Stimulated activated naive CD4-positive, alpha-beta T cell treated with Interleukin-2 at 50 U/mL for 16 hours (primary cell): ENCODE results near the gene DBN1.

Source experiments
- DNase-seq: peaks from one replicate; lab custom pipeline; 2025; lab: John Stamatoyannopoulos, UW

DBN1 gene

DNA sequence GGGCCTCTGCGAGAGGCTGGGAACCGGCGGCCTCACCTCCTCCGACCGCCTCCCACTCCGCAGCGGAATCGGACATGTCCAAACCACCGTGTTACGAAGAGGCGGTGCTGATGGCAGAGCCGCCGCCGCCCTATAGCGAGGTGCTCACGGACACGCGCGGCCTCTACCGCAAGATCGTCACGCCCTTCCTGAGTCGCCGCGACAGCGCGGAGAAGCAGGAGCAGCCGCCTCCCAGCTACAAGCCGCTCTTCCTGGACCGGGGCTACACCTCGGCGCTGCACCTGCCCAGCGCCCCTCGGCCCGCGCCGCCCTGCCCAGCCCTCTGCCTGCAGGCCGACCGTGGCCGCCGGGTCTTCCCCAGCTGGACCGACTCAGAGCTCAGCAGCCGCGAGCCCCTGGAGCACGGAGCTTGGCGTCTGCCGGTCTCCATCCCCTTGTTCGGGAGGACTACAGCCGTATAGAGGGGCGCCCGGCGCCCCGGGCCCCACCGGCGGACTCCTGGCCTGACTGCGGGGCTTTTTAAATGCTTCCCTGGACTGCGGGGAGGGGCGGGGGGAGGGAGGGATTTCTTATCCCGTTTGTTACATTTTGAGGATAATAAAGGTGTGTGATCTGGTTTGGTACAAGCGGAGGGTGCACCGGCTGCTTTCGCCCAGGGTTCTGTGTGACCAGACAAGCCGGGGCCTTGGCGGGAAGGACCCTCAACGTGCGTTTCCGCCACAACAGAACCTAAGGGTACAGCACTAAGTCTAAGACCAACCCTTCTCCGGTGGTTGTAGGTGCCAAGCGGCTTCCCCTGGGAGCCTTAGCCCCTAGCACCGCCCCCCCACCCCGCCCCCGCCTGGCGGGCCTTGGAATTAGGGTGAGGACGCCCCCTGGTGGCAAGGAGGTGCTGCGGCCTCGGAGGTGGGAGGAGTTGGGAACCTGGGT lies 17.5 kb downstream of the DBN1 start:
- DNase-seq: peak; percentile 91

DNA sequence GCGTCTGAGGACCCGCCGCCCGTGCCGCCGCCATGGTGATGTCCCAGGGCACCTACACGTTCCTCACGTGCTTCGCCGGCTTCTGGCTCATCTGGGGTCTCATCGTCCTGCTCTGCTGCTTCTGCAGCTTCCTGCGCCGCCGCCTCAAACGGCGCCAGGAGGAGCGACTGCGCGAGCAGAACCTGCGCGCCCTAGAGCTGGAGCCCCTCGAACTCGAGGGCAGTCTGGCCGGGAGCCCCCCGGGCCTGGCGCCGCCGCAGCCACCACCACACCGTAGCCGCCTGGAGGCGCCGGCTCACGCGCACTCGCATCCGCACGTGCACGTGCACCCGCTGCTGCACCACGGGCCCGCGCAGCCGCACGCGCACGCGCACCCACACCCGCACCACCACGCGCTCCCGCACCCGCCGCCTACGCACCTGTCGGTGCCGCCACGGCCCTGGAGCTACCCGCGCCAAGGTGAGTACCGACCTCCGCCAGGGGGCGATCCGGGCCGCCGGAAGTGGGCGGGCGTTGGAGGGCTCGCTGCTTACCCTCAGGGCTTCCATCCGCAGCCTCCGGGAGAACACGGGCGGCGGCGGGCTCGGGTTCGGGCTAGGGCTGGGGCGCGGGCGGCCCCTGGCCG lies 18.3 kb downstream of the DBN1 start:
- peak; percentile 88 for DNase-seq

DNA sequence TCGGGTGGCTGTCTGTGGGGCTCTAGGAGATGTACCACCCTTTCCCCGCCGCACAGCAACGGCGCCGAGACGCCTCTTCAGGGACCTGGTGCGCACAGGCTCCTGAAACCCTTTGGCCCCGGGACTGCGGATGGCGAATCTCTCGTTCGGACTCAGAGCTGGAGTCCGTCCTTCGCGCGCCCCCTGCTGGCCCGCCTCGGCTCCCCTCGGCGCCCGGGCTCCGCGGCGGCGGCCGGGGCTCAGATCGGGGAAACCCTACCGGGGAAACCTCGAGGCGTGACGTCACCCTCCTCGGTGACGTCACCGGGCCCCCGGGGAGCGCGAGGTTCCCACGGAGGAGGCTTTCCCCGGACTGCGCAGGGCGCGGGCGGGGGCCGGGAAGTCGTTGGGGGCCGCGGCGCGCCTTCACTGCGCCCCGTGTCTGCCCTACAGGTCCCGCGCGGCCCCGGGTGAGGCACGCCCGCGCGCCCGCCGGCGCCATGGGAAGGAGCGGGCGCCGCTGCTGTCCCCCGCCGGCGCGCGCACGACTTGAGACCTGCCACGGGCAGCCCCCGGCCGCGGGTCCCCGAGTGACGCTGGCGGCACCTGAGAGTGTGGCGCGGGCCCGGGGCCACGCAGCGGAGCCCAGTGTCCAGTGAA lies 18.9 kb downstream of the DBN1 start:
- peak; percentile 87 for DNase-seq

DNA sequence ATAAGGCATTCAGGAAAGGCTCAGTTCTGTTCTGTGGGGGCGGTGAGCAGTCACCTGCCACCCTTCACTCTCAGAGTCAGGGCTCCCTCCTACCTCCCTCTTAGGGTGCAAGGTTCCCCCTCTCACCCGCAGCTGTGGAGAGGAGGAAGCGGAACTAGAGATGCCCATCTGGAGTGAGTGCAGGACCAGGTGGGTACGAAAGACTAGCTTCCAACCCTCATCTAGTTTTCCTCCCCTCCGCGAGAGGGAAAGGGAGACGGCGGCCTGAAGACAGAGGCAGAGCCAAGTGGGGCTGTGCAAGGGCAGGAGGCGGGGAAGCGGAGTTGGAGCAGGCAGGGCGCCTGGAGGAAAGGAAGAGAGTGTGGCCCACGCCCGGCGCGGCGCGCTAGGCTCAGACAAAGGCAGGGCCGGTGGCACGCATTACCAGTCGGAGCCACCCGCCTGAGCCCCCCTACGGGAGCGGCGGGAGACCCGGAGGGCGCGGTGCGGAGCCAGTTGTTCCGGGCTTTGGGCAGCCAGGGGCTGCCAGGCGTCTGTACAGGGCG lies 19.5 kb downstream of the DBN1 start:
- no peak for DNase-seq

DNA sequence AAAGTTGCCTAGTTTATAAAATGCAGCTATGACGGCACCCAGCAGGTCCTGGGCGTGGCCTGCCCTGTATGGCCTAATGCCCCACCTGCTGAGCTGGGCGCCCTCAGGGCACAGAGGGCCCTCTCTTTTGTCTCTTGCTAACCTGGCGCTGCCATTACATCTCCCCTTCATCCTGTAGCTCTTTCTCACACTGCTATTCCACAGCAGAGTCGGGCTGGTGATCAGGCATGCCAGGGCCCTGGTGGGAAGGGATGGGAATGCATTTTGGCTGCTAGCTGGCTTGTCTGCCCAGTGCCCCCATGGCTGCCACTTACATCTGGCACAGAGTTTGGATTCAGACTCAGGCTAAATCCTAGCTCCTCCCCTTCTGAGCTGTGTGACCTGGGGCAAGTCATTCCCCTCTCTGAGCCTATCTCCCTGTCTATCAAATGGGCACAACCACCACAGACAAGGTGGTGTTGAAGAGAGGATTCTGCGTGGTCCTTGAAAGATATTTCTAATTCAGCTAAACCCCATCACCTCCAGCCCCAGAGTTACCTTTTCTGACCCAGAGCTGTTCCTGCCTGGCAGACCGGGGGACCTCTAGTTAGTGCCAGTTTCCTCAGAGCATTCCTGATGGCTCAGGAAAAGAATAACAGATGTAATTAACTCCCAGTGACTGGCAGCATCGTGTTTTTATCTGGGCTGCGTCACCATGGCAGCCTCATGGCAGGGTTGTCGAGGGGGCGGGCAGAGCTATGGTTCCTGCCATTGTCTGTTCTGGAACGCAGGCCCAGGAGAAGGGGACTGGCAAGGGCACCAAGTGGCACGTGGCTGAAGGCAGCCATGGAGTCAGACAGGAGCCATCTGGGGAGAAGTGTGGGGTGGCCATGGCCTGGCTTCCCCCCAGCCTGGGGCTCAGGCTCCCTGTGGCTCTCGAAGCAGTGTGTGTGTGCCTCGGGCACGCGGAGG lies 20.5 kb downstream of the DBN1 start:
- DNase-seq: no peak

DNA sequence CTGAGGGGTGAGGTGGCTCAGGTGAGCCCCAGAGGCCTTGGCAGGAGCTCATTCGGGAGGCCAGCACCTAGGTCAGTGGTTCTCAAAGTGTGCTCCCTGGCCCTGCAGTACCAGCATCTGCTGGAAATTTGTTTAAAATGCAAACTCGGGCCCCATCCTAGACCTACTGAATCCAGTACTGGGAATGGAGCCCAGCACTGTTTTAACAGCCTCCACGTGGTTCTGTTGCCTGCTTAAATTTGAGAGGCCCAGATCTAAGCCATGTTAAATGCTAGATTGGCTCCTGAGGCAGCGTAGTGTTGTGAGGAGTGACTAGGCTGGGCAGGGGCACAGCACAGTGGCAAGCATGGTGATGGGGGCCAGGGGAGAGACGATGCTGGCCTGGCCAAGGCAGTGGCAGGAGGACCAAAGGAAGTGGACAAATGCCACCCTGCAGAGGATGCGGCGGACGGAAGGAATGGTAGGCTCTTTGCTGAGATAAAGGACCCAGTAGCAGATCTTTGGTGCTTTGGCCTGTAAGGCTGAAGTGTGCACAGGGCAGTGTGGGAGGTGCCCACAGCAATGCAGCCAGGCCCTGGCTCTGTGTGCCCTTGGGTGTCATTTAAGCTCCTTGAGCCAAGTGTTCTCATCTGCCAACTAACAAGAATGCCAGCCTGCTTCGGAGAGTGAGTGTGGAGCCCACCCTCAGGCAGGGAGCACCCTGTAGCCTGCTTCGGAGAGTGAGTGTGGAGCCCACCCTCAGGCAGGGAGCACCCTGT lies 22.6 kb downstream of the DBN1 start:
- DNase-seq: no peak

DNA sequence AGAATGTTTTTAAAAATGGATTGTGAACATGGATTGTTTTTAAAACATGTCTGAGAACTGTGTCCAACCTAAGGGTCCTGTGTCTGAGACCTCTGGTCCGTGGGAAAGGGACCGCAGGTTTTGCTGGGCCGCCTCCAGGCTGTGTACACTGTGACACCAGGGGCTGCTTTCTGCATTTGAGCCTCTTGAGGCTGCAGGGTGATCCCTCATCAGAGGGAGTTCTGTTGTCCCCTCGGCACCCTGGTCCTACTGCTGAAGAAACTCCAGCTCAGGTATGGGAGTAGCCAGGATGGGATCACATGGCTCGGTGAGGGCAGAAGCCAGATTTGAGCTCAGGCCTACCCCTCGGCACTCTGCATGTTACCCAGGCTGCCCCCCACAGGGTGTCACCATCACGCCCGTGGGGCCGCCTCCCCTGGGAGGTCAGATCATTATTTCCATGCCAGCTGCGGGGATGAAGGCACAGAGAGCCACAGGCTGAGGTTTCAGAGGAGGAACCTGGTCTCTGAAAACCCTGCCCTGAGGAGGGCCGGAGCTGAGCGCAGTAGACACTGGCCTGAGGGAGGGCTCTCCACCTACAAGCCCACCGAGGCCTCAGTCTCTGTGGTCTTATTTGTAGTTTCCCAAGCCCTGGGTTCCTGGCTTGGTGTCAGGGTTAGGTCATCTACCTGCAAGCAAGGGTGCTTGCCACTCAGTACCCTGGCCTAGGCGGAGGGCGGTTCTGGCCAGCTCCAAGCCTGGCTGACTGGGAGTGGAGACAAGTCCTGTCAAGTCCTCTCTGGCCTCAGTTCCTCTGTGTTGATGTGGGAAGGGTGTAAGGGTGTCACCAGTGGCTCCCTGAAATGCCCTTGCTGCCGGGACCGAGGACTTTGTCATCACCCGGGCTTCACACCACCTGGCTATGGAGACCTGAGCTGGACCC lies 24.0 kb downstream of the DBN1 start:
- DNase-seq: no peak

DNA sequence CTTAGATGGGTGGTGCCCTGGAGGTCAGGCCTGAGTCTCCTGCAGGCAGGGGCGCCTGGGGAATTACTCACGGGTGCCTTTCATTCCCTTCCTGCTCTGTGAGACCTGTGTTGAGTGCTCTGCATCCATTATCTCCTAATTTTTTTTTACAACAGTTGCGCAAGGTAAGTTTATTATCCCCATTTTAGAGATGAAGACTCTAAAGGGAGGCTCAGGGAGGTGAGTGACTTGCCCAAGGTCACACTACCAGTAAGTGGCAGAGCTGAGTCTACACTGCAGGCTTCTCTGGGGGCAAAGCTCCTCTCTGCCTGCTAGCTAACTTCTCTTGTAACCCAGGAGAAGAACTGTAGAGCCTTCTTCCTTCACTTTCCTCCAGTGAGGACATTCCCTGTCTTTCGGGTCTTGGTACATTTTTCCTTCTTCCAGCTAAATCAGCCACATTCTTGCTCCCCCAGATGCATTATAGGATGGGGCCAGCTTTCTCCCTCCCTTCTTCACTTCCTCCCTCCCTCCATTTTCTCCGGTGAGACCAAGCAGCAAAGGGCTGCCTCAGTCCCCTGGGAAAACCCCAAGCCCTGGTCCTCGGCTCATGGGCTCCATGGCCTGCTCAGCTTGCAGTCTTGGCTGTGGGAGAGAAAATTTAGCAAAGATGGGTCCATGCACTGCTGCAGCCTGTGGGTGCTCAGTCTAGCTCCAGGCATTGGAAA lies 25.0 kb downstream of the DBN1 start:
- no peak for DNase-seq

DNA sequence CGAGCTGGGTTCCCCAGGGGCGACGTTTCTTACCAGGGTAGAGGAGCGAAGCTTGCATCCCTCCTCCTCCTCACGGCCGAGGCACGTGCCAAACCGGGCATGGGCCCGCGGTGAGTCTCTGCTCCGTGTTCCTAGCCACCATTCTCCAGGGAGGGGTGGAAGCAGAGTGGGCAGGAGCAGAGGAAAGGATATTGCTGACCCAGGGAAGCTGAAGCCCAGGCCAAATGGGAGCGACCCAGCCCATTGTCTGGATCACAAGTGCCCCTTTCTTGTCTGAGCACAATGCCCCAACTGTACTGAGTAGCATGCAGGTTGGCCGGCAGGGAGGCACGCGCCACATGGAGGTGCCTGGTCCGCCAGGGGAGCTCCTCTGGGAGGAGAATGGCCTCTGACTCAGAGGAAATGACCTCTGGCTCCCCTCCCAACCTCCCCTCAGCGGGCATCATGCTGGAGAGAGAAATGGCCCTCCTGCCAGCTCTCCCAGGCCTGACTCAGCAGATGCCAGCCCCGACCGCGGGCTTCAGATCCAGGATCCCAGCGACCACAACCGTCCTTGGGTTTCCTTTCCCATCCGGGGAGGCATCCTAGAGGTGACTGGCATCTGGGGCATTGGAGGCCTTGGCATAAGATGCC lies 25.7 kb downstream of the DBN1 start:
- no peak for DNase-seq

DNA sequence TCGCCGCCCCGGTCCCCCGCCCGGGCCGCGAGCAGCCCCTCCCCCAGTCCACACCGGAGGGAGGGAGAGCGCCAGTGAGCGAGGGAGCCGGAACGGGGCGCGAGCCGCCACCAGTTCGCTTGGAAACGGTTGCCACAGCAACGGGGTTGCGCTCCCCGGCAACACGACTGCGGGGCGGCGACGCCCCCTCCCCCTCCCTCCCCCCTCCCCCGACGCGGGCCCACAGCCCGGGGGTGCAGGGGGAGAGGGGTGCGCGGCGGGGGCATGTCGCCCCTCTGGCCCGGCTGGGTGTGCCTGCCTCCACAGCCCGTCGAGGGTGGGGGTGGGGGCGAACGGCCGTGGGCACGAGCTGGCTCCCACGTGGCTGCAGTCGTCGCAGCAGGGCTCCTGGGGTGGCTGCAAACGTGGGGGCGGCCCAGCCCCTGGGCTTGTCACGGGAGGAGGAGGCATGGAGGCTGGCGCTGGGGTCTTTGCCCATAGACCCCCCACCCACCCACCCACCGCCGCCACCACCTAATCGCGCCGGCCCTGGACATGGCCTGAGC lies 26.3 kb downstream of the DBN1 start:
- DNase-seq: peak; percentile 59

DNA sequence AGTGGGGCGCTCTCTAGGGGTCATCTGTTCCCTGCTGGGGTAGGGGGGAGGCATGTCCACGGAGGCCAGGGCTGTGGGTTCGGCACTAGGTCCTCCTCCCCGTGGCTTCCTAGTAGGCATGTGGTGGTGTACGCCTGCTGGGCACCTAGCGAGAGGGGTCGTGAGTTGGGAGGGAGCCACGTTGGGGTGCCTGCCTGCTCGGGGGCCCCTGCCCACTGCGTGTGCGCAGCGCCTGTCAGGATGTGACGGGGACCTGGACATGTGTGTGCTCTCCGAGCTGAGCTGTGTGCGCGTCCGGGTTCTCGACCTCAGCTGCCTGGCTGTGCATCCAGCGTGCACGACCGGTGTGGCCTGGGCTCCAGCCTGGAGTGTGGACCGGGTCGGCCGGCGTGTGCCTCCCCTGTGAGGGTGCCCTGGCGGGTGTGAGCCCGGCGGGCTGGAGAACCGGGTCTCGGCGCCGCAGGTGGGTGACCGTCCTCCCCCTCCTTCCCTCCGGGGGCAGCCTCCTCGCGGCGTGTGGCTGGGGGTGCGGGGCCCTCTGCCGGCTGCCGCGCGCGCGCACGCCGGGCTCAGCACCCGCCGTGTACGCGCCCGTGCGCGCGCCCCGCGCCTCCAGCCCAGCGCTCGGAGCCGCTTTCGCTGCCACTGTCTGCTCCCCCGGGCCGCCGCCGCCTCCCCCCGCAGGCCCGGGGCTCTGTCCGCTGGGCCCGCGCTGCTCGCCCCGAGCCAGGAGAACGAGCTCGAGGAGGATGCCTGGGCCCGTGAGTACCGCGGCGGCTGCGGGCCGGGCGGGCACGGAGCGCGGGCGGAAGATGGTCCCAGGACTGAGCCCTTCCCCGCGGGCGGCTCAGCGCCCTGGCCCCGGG lies 27.0 kb downstream of the DBN1 start, which contains the start of gene PRR7:
Gene PRR7, plus strand, starts transcription at position 615 of the 866 bp plus-strand sequence. CDS start 8,254 bp downstream, outside the sequence.
- DNase-seq: peak; percentile 69

DNA sequence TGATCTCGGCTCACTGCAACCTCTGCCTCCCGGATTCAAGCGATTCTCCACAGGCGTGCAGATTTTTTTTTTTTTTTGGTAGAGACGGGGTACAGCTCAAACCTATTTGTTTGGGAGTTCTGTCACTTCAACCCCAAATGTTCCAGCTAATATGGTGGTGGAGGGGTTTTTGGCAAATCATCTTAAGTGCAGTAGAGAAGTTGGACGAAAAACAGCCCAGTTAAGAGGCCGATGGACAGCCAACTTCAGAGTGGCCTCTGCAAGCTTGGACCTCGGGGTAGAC lies 27.6 kb downstream of the DBN1 start:
- DNase-seq: no peak

DNA sequence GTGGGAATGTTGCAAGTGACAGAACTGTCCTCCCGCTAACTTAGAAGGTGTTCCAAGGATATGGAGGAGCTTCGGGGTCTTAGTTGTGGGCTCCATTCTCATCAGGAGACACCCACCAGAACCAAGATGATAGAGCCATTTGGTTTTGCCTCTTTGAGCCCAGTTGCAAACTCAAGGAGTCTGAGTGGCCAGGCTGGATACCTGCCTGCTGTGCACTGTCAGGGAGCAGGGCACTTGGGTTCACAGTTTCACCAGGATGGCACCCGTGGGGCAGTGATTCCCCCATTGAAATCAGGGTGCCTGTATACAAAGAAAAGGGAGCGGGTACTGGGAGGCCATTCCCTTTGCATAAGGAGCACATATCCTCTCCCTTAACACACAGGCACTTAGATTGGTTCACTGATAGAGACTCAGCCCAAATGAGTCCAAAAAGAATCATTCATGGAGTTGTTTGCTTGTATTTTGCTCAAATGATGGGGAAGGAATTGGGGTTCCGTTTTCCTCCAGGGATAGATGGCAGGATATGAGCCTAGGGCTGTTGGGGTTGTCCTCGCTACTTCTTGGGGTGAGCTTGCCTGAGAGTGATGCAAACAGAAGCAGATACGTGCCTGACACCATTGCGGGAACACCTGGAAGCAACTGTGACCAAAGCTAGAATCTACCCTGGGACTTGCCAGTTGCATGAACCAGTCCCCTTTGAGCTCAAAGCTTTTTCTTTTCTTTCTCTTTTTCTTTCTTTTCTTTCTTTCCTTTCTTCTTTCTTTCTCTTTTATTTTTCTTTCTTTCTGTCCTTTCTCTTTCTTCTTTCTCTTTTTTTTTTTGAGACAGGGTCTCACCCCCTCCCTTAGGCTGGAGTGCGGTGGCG lies 28.1 kb downstream of the DBN1 start:
- no peak for DNase-seq

DNA sequence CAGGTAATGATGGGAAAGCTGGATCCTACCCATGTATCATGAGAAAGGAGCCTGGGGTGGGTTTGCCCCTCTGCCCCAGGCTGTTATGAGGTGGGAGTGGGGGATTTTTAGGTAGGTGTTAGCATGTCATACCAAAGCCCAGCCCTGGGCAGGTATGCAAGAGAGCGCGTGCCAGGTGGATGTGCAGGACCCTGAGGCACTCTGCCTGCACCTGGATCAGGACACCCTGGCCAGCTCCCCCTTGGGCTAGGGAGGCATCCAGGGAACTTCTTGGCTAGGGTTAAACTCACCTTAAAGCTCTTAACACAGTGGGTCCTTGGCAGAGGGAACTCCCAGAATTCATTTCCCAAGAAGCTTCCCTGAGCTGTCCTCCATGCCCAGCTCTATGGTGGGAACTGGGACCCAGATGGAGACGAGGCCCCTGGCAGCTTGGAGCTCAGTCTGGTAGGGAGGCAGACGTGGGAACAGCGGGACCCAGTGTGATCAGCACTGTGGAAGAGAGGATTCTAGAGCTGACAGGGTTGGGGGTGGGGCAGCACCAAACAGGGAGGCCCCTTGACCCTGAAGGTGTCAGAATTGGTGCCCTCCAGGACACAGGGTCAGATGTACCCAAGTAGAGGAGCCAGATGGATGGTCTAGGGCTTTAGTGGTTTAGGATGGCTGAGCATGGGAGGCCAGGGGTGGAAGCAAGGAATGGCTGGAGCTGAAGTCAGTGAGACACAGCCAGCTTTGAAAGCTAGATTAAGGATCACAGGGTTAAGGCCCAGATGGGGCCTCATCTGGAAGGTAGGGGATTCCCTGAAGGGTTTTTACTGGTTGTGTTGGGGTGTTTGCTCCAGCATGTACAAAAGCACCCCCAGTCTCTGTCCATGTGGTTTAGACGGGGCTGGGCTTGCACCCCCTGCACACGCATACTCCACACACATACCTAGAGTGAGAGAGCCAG lies 29.1 kb downstream of the DBN1 start:
- DNase-seq: no peak
